GM12873 (cell line): ENCODE measurements around the gene PIEZO2.

ENCODE experiments used
- CTCF ChIP-seq: IDR thresholded peaks from 2 replicates; pipeline ENCODE4 v1.5.1; 2012; ENCODE audit warnings: low read depth, mild to moderate bottlenecking, moderate library complexity, low read length, control low read depth; ENCODE audit not compliant: insufficient read depth; ENCODE audit errors: missing control alignments

PIEZO2 gene

GRCh38 chr18:11149441-11150270 lies at the start of gene PIEZO2:
PIEZO2 (minus strand) TSS chr18:11149569; CDS start chr18:11148588, 981 bp downstream.
- TF ChIP-seq CTCF, result no peak

- TF ChIP-seq CTCF, result no peak
These were observed 34.3 kb upstream of the PIEZO2 start for GRCh38 chr18:11183637-11184036.

- no peak for TF ChIP-seq CTCF
These were observed 30.7 kb upstream of the PIEZO2 start for GRCh38 chr18:11179959-11180519.

GRCh38 chr18:11178951-11179549 lies 29.7 kb upstream of the PIEZO2 start:
- TF ChIP-seq CTCF, result no peak

- TF ChIP-seq CTCF, result no peak
These were observed 28.0 kb upstream of the PIEZO2 start for GRCh38 chr18:11177382-11177781.

- no peak for TF ChIP-seq CTCF
These were observed 27.1 kb upstream of the PIEZO2 start for GRCh38 chr18:11176481-11176881.

GRCh38 chr18:11175266-11175979 lies 26.1 kb upstream of the PIEZO2 start:
- TF ChIP-seq CTCF, result no peak
